Common myeloid progenitor, CD34-positive (primary cell): ENCODE results near the gene SGMS1.
"Not testable (repeated sequence)": the region's sequence is repeated elsewhere in the genome, so short reads cannot be mapped to it uniquely, and the experiment has no call there.

Source experiments
- CTCF ChIA-PET: fragments of 350-600 bp; sonication (Branson Sonifier 250); formaldehyde crosslinking; loops from one replicate; lab custom pipeline; 2021; ENCODE audit warnings: antibody characterized with exemption; lab: Charles Lee
- POLR2A ChIA-PET: fragments of 350-600 bp; sonication (Branson Sonifier 250); formaldehyde crosslinking; loops from one replicate; lab custom pipeline; 2021; ENCODE audit warnings: antibody characterized with exemption; lab: Charles Lee
- DNase-seq, 3 donors: peaks; one replicate each; pipeline versions ENCODE4 v3.0.0 to v3.0.0-alpha.2; 2013
- H3K27ac ChIP-seq, 2 experiments: 1 replicate in 1 of 2; 2 replicates in 1 of 2; pipeline ENCODE4 v1.7.0; 2013; ENCODE audit warnings: inconsistent platforms in 2 of 2, low read length in 2 of 2, mild to moderate bottlenecking in 2 of 2, low read depth in 1 of 2, moderate library complexity in 1 of 2; ENCODE audit not compliant: severe bottlenecking in 2 of 2, insufficient read depth in 1 of 2, poor library complexity in 1 of 2
- H3K27me3 ChIP-seq, 5 experiments: replicated peaks in 2 of 5; 1 replicate in 3 of 5; 2 replicates in 2 of 5; pipeline versions ENCODE4 v1.6.1 to v1.7.0; 2013; ENCODE audit warnings: low read length in 4 of 5, mild to moderate bottlenecking in 2 of 5, moderate library complexity in 2 of 5, inconsistent platforms in 1 of 5; ENCODE audit not compliant: insufficient read depth in 5 of 5, control insufficient read depth in 4 of 5
- H3K36me3 ChIP-seq, 4 experiments: 1 replicate in 2 of 4; 2 replicates in 2 of 4; pipeline versions ENCODE4 v1.6.1 to v1.7.0; 2013; ENCODE audit warnings: low read length in 3 of 4, control low read depth in 1 of 4, mild to moderate bottlenecking in 1 of 4; ENCODE audit not compliant: control insufficient read depth in 4 of 4, insufficient read depth in 4 of 4
- H3K4me1 ChIP-seq, 4 experiments: 1 replicate in 3 of 4; 2 replicates in 1 of 4; pipeline versions ENCODE4 v1.6.1 to v1.7.1; 2013; ENCODE audit warnings: low read length in 3 of 4, mild to moderate bottlenecking in 3 of 4, control low read depth in 1 of 4, inconsistent platforms in 1 of 4, moderate library complexity in 1 of 4; ENCODE audit not compliant: control insufficient read depth in 4 of 4, insufficient read depth in 4 of 4; ENCODE audit errors: control extremely low read depth in 1 of 4
- H3K4me3 ChIP-seq, 7 experiments: 1 replicate in 4 of 7; 2 replicates in 3 of 7; pipeline versions ENCODE4 v1.5.1 to v1.7.0; 2013; ENCODE audit warnings: mild to moderate bottlenecking in 7 of 7, low read length in 6 of 7, moderate library complexity in 6 of 7, inconsistent platforms in 2 of 7, low read depth in 2 of 7, control low read depth in 1 of 7; ENCODE audit not compliant: insufficient read depth in 4 of 7, control insufficient read depth in 1 of 7; ENCODE audit errors: extremely low read depth in 1 of 7
- H3K9me3 ChIP-seq, 5 experiments: 1 replicate in 4 of 5; 2 replicates in 1 of 5; pipeline versions ENCODE4 v1.6.1 to v1.7.1; 2013; ENCODE audit warnings: low read length in 4 of 5, mild to moderate bottlenecking in 2 of 5, inconsistent platforms in 1 of 5, low read depth in 1 of 5, moderate library complexity in 1 of 5; ENCODE audit not compliant: control insufficient read depth in 4 of 5, insufficient read depth in 2 of 5; ENCODE audit errors: control extremely low read depth in 1 of 5
- WGBS: methylation state at CpG from one replicate; pipeline ENCODE4 v1.1.5; 2013; ENCODE audit not compliant: insufficient coverage; 5-methylcytosine and 5-hydroxymethylcytosine counted together

The SGMS1 gene

GRCh38 chr10:50364730-50365129 lies 259.0 kb downstream of the SGMS1 start:
- CTCF ChIA-PET = interaction anchor here (1.6 kb wide), 1 partner anchor 47 kb away, joined by 3 read pairs; no protein-coding TSS in a partner anchor
- H3K4me3 ChIP-seq = not testable (repeated sequence)

DNA sequence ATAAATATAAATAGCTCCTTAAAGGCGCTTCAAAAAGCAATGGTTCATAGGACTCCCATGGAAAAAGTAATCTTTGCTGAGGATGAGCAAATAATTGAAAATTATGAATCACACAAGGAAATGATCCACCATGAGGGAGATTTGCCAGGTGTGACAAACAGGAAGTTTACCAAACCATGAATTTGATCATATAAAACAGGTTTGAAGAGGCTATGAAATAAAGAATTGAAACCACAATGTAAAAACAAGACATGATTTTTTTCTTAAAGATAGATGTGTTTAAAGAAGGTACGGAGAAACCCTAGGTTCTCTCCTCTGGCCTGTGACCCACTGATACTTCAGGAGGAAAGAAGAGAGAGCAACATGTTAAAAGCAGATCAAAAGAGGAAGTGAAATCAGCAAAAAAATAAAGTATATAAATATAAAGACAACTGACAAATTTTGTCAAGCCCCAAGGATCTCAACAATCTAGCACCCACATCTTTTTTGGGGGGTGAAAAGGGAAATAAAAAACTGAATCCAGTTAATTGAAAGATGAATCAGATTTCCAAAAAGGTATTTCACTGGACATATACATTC lies 261.1 kb downstream of the SGMS1 start:
- Histone ChIP-seq H3K4me1 (peaks cover 0 to 5% (median 4%) of the 10 kb centered on the region in 4 experiments), H3K27ac (peak overlapping the region; percentile 5 to 31), H3K9me3 (peaks cover 0 to 3% (median 0%) of the 10 kb centered on the region in 5 experiments), H3K36me3 (no peaks in the 10 kb centered on the region), H3K27me3 (no peaks in the 10 kb centered on the region), H3K4me3 (no peak overlapping the region)
- POLR2A ChIA-PET = no interaction called here
- WGBS = no CpG with 5 or more reads among the region's 2 CpGs
- CTCF ChIA-PET = interaction anchor here (0.5 kb wide), 1 partner anchor 88 kb away, joined by 3 read pairs; no protein-coding TSS in a partner anchor
- DNase-seq = peak; percentile 24 to 69 (median 53)

More at GRCh38 chr10:50364730-50365129, 259.0 kb downstream of the SGMS1 start:
- POLR2A ChIA-PET, H3K36me3 ChIP-seq, H3K4me1 ChIP-seq, DNase-seq, H3K9me3 ChIP-seq, H3K27ac ChIP-seq, H3K27me3 ChIP-seq: not testable (repeated sequence)
- 100% methylated on average over 1 of the region's 3 CpGs for WGBS

DNA sequence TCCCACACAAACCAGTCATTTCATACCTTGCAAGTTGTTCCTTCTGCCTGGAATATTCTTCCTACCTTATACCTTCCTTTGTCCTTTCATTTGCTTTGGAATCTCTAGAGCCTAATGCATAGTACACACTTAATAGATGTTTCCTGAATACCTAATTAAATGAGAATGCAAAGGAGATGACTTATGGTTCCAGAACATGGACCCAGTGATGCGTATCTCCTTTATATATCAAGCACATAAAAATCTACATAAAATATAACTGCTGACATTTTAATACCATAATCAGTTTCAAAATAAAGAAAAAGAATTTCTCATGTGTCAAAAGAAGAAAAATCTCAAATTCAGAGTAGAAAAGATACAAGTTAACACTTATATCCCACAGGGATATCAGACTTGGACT lies 261.8 kb downstream of the SGMS1 start:
- Histone ChIP-seq H3K4me3 (no peak overlapping the region), H3K27me3 (no peaks in the 10 kb centered on the region), H3K4me1 (peaks cover 0 to 5% (median 4%) of the 10 kb centered on the region in 4 experiments), H3K9me3 (peaks cover 0 to 3% (median 0%) of the 10 kb centered on the region in 5 experiments), H3K36me3 (no peaks in the 10 kb centered on the region), H3K27ac (no peak overlapping the region)
- no peak for DNase-seq
- ChIA-PET POLR2A (no interaction called here), CTCF (interaction anchor here (0.5 kb wide), 1 partner anchor 89 kb away, joined by 3 read pairs; no protein-coding TSS in a partner anchor)
- no CpG with 5 or more reads among the region's 1 CpG for WGBS

- H3K9me3 ChIP-seq = peaks cover 0 to under 1% (median 0%) of the 10 kb centered on the region in 5 experiments
- 98% methylated on average over 4 of the region's 5 CpGs for WGBS
- POLR2A ChIA-PET = interaction anchor here (0.9 to 1.1 kb wide), 2 partner anchors 12 to 34 kb away, joined by 3 to 4 read pairs; no protein-coding TSS in a partner anchor
- H3K27me3 ChIP-seq = no peaks in the 10 kb centered on the region
- peaks cover 0 to 5% (median 4%) of the 10 kb centered on the region in 4 experiments for H3K4me1 ChIP-seq
- H3K4me3 ChIP-seq = no peak overlapping the region
- no peak overlapping the region for H3K27ac ChIP-seq
- CTCF ChIA-PET = interaction anchor here (1.2 to 2.1 kb wide), 4 partner anchors 8 to 60 kb away, joined by 3 to 7 read pairs (median 4); no protein-coding TSS in a partner anchor
- DNase-seq = no peak
- H3K36me3 ChIP-seq = no peaks in the 10 kb centered on the region
Observed at GRCh38 chr10:50360077-50360850, 263.5 kb downstream of the SGMS1 start.

DNA sequence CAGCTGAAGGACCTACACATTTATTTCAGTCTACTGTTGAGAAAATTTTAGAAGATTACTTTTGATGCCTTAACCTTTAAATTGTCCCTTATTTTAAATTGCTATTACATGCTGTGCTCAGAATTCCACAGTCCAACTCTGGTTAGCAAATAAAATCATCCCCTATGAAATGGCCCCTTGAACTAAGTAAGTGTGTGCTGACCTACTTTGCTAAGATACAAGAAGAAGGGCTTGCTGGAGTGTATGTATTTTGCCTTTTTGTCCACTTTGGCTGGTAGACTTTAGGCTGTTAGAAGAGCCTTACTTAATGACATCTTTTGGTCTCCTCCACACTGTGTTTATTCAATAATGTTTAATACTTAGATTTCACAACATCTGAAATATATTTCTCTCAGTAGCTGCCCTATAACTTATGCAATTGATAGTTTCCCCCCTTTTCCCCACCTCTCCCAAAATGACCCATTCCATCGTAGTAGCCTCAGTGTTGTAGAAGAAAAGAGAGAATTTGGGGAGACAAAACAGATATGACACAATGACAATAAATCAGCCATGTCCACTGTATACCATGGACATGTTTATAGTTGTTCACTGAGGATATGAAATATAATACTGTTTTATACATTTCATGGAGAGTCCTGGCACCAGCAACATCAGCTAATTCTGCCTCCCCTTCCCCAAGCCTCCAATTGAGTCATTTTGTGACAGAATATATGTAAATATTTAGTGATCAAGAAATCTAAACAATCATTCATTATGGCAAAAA lies 264.6 kb downstream of the SGMS1 start:
- WGBS = no CpG with 5 or more reads among the region's 1 CpG
- peaks cover 0 to 5% (median 4%) of the 10 kb centered on the region in 4 experiments for H3K4me1 ChIP-seq
- peaks cover 0 to 3% (median 0%) of the 10 kb centered on the region in 5 experiments for H3K9me3 ChIP-seq
- no peak overlapping the region for H3K27ac ChIP-seq
- CTCF ChIA-PET = interaction anchor here (0.6 to 2.1 kb wide), 4 partner anchors 10 to 55 kb away, joined by 4 to 7 read pairs (median 4); no protein-coding TSS in a partner anchor
- POLR2A ChIA-PET = interaction anchor here (0.9 kb wide), 1 partner anchor 32 kb away, joined by 3 read pairs; no protein-coding TSS in a partner anchor
- no peaks in the 10 kb centered on the region for H3K36me3 ChIP-seq
- no peak for DNase-seq
- no peak overlapping the region for H3K4me3 ChIP-seq
- no peaks in the 10 kb centered on the region for H3K27me3 ChIP-seq

DNA sequence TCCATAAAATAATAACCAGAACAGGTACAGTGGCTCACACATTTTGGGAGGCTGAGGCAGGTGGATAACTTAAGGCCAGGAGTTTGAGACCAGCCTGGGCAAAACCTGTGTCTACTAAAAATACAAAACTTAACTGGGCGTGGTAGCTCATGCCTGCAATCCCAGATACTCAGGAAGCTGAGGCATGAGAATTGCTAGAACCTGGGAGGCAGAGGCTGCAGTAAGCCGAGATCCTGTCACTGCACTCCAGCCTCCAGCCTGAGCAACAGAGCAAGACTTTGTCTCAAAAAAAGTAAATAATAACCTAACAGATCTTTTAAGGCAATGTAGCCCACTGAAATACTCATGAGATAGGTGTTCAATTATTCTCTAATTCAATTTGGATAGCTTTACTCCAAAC lies 265.3 kb downstream of the SGMS1 start:
- POLR2A ChIA-PET = no interaction called here
- H3K4me3 ChIP-seq = no peak overlapping the region
- peaks cover 0 to 3% (median 0%) of the 10 kb centered on the region in 5 experiments for H3K9me3 ChIP-seq
- H3K27ac ChIP-seq = peak overlapping the region in 1 of 2 experiments; percentile 3
- 96% methylated on average over 2 of the region's 2 CpGs for WGBS
- H3K36me3 ChIP-seq = no peaks in the 10 kb centered on the region
- no peaks in the 10 kb centered on the region for H3K27me3 ChIP-seq
- peaks cover 0 to 4% (median 4%) of the 10 kb centered on the region in 4 experiments for H3K4me1 ChIP-seq
- no peak for DNase-seq
- CTCF ChIA-PET = interaction anchor here (1.3 kb wide), 1 partner anchor 12 kb away, joined by 4 read pairs; no protein-coding TSS in a partner anchor
